Measurements from ENCODE around the gene ADARB1.

GRCh38 chr21:45182958-45183357 is 108.6 kb downstream of the ADARB1 start:
- TF ChIP-seq CTCF (IDR thresholded peaks at IDR 0.05) (no peak), EP300 (IDR thresholded peaks at IDR 0.05) (no peak), POLR2A (IDR thresholded peaks at IDR 0.05; ENCODE audit: low read depth) (no peak)
